ENCODE results near the gene FAM20C. TPM values are rescaled to one million over a fixed set of nuclear protein-coding genes. Genes with fewer than 3 reads are reported as not detected.

The FAM20C gene
- total RNA-seq, 1 donor from 2014 or later: 32.9 TPM

DNA sequence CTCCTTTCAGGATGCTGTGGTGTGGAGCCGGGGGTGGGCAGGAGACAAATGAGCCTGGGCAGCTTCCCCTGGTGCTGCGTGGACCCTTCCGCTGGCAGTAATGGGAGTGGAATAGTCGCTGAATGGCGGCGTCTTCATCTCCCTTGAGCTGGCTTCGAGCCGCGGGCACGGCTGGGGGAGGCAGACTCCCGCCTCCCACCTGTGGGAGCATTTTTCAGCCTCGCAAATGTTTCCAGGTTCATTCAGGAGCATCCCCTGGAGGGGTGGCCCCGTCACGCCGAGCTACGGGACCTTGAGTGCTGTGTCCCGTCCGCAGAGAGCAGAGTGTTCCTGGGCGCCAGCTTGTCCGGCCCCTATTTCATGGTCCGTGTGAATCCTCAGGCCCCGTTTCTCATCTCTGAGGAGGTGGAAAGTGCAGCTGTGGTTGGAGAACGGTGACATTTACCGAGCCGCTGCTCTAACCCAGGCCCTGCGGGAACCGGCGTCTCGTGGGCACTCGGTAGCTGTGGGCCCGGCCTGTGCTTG lies 18.1 kb downstream of the FAM20C start:
- Mint-ChIP-seq H3K36me3 (ENCODE audit: insufficient read depth) (peaks cover 25% of the 10 kb centered on the region), H3K9me3 (ENCODE audit: low read depth) (no peaks in the 10 kb centered on the region), H3K27me3 (no peaks in the 10 kb centered on the region), H3K4me1 (ENCODE audit: low read depth) (peaks cover 1% of the 10 kb centered on the region), H3K27ac (no peak overlapping the region), H3K4me3 (ENCODE audit: low read depth) (no peak overlapping the region)
- no peak for DNase-seq (ENCODE audit: low spot score, unreplicated experiment)
- TF ChIP-seq, protein P1, sequence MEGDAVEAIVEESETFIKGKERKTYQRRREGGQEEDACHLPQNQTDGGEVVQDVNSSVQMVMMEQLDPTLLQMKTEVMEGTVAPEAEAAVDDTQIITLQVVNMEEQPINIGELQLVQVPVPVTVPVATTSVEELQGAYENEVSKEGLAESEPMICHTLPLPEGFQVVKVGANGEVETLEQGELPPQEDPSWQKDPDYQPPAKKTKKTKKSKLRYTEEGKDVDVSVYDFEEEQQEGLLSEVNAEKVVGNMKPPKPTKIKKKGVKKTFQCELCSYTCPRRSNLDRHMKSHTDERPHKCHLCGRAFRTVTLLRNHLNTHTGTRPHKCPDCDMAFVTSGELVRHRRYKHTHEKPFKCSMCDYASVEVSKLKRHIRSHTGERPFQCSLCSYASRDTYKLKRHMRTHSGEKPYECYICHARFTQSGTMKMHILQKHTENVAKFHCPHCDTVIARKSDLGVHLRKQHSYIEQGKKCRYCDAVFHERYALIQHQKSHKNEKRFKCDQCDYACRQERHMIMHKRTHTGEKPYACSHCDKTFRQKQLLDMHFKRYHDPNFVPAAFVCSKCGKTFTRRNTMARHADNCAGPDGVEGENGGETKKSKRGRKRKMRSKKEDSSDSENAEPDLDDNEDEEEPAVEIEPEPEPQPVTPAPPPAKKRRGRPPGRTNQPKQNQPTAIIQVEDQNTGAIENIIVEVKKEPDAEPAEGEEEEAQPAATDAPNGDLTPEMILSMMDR (IDR thresholded peaks at IDR 0.05; ENCODE audit: unreplicated experiment): no peak

DNA sequence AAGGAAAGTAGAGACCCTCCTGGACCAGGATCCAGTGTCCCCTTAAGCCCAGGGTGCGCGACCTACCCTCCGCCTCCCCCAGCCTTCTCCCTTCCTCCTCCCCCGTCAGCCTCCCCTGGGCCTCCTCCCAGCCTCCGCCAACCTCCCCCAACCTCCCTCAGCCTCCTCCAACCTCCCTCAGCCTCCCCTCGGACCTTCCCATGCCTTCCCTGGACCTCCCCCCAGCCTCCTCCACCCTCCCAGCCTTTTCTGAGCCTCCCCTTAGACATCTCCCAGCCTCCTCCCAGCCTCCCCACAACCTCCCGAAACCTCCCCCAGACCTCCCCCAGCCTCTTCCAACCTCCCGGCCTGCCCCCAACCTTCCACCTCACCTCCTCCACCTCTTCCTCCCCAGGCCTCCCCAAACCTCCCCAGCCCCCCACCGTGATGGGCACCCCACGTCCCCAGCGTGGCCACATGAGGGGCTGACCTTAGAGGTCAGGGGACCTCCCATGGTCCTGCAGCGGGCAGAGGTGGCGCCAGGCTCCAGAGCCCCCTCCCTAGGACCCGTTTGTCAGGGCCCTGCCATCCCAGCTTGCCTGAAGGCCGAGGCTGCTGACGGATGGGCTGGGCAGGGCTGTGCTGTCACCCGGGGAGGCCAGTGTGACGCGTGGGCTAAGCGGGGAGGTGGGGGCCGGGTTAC lies 18.8 kb downstream of the FAM20C start:
- TF ChIP-seq, protein P1 (IDR thresholded peaks at IDR 0.05; ENCODE audit: unreplicated experiment): no peak
- H3K4me3 Mint-ChIP-seq (ENCODE audit: low read depth): no peak overlapping the region
- DNase-seq (ENCODE audit: low spot score, unreplicated experiment): no peak
- H3K36me3 Mint-ChIP-seq (ENCODE audit: insufficient read depth): peaks cover 21% of the 10 kb centered on the region
- no peaks in the 10 kb centered on the region for H3K27me3 Mint-ChIP-seq
- H3K4me1 Mint-ChIP-seq (ENCODE audit: low read depth): peaks cover 1% of the 10 kb centered on the region
- H3K27ac Mint-ChIP-seq: no peak overlapping the region
- no peaks in the 10 kb centered on the region for H3K9me3 Mint-ChIP-seq (ENCODE audit: low read depth)

DNA sequence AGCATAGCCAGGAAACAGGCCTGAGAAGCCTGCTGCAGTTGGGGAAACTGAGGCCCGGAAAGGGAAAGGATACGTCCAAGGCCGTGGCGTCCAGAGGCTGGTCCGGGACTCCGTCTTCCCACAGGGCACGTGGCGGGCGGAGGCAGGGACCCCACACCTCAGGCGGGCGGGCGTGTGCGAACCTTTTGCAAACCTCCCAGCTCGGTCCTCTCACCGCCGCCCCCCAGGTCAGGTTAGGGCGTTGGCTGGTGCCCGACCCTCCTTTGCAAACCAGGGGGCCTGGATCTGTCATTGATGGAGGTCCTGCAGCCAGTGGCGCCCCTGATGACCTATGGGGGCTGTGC lies 19.3 kb downstream of the FAM20C start:
- H3K36me3 Mint-ChIP-seq (ENCODE audit: insufficient read depth): peaks cover 21% of the 10 kb centered on the region

DNA sequence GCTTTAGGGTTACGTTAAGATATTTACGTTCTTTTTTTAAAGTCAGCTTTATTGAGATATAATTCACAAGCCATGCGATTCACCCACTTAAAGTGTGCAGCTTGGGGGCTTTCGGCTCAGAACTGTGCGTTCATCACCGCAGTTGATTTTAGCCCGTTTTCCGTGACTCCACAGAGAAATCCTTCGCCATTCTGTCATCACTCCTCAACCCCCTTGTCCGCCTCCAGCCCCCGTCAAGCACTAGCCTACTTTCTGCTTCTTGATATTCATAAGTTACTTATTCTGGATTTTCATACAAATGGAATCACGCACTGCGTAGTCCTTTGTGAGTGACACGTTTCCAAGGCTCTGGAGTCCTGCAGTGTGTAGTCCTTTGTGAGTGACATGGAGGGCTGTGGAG lies 20.4 kb downstream of the FAM20C start:
- H3K36me3 Mint-ChIP-seq (ENCODE audit: insufficient read depth): peaks cover 21% of the 10 kb centered on the region
- TF ChIP-seq, protein P1 (IDR thresholded peaks at IDR 0.05; ENCODE audit: unreplicated experiment): no peak
- H3K9me3 Mint-ChIP-seq (ENCODE audit: low read depth): no peaks in the 10 kb centered on the region
- peaks cover 1% of the 10 kb centered on the region for H3K4me1 Mint-ChIP-seq (ENCODE audit: low read depth)
- H3K4me3 Mint-ChIP-seq (ENCODE audit: low read depth): no peak overlapping the region
- H3K27me3 Mint-ChIP-seq: no peaks in the 10 kb centered on the region
- no peak overlapping the region for H3K27ac Mint-ChIP-seq
- DNase-seq (ENCODE audit: low spot score, unreplicated experiment): no peak

More for the DNA sequence above, 19.3 kb downstream of the FAM20C start:
- no peak for DNase-seq (ENCODE audit: low spot score, unreplicated experiment)
- Mint-ChIP-seq H3K27me3 (no peaks in the 10 kb centered on the region), H3K4me3 (ENCODE audit: low read depth) (no peak overlapping the region), H3K4me1 (ENCODE audit: low read depth) (peaks cover 1% of the 10 kb centered on the region), H3K27ac (no peak overlapping the region), H3K9me3 (ENCODE audit: low read depth) (no peaks in the 10 kb centered on the region)
- TF ChIP-seq, protein P1 (IDR thresholded peaks at IDR 0.05; ENCODE audit: unreplicated experiment): no peak

DNA sequence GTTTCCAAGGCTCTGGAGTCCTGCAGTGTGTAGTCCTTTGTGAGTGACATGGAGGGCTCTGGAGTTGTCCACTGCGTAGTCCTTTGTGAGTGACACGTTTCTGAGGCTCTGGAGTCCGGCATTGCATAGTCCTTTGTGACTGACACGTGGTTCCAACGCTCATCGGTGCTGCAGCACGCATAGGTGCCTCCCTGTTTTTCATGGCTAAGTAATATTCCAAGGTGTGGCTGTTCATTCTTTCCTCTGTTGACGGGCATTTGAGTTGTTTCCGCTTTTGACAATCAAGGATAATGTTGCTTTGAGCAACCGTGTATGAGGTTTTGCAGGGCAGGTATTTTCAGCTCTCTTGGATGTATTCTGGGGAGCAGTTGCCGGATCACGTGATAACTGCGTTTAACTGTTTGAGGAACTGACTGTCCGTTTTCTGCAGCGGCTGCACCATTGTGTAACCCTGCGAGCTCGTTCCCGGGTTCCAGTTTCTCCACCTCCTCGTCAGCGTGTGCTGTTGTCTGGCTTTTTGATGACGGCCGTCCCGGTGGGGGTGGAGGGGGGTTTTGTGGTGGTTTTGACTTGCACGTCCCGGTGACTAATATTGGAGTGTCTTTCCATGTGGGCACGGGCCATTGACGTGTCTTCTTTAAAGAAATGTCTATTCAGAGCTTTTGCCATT lies 21.1 kb downstream of the FAM20C start:
- Mint-ChIP-seq H3K27me3 (no peaks in the 10 kb centered on the region), H3K27ac (no peak overlapping the region), H3K4me1 (ENCODE audit: low read depth) (peaks cover 1% of the 10 kb centered on the region), H3K9me3 (ENCODE audit: low read depth) (no peaks in the 10 kb centered on the region), H3K36me3 (ENCODE audit: insufficient read depth) (peaks cover 17% of the 10 kb centered on the region), H3K4me3 (ENCODE audit: low read depth) (no peak overlapping the region)
- TF ChIP-seq, protein P1 (IDR thresholded peaks at IDR 0.05; ENCODE audit: unreplicated experiment): no peak
- no peak for DNase-seq (ENCODE audit: low spot score, unreplicated experiment)

All from progenitor cell of endocrine pancreas (in vitro differentiated cells).